GM18526 (cell line): ENCODE data around the gene NEDD4L.

Experiments used
- POLR2A ChIP-seq: IDR thresholded peaks from 3 replicates; pipeline ENCODE4 v1.6.1; 2011; ENCODE audit not compliant: insufficient read length; ENCODE audit errors: extremely low read depth

The NEDD4L gene

GRCh38 chr18:58162127-58162526 lies 118.1 kb downstream of the NEDD4L start:
- no peak for TF ChIP-seq POLR2A

GRCh38 chr18:58163004-58163590 lies 119.1 kb downstream of the NEDD4L start:
- no peak for TF ChIP-seq POLR2A

DNA sequence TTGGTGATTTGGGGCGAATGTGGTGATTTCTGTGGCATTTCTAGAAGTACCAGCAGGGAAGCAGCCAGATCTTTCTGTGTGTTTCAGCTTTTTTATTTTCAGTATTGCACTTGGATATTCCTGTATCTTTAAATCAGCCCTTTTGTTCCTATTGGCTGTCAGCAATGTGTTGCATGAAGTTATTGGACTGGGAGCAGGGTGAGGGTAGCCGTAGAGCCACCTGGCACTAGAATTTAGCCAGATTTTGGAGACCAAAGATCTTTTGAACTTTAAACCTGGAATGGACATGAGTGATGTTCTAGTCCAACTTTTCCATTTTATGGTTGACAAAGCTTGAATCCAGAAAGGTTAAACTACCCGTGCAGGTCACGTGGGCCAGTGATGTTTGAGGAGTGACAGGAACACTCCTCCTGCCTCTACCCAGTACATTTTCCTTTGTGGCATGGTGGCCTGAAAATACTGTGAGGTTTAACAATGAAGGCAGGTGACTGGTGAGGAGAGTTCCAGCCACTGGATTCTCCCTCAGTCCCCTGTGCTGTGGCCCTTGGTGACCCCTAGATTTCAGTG lies 122.3 kb downstream of the NEDD4L start:
- no peak for TF ChIP-seq POLR2A

GRCh38 chr18:58167073-58167472 lies 123.0 kb downstream of the NEDD4L start:
- TF ChIP-seq POLR2A, result no peak

DNA sequence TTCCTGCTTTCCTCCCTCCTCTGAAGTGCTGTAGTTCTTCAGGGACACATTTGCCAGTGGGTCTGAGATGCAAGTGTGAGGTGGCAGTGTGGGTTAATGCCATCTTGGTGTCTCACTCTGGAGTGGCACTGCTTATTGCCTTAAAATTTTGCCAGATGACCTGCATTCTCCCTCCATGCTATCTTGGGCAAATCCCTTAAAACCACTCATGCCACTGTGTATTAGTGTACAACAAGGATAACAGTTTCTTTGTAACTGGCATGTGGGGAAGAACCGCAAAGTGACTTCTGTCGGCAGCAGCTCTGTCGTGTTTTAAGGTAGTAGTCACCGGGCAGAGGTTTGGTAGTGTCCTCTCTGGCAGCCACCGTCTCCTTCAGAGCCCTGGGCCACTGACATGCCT lies 124.2 kb downstream of the NEDD4L start:
- no peak for TF ChIP-seq POLR2A

DNA sequence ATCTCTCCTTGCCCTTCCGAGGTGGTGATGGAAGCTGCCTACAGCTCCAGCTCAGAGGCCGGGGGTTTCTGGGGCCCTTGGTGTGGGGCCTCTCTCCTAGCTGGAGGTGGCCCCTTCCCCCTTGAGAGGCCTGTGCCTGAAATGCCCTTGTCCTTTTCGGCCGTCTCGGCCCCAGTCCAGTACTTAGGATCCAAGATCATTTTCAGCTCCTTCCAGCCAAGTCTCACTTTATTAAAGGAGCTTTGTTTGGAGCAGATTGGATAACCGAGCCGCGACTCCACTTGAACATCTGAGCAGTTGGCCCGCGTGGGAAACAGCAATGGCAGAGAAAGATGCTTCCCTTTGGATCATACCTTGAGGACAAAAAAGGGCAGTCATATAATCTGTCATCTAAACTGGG lies 125.0 kb downstream of the NEDD4L start:
- TF ChIP-seq POLR2A, result no peak

DNA sequence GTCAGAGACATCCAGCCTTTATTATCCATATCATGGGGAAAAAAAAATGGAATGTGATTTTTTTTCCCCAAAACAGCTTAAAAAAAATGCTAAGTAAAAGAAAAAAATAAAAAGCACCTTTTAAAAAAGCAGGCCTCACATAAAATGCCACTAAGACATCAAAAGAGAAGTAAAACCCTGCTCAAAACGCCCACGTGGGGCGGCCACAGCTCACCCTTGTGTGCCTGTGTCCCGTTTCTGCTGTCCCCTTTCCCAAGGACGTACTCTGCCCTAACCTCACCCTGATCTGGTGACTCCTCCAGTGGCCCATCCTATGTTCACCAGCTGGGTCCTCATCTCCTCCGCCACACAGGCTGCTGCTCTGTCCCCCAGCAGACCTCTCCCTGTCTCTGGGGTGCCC lies 125.4 kb downstream of the NEDD4L start:
- TF ChIP-seq POLR2A, result no peak

DNA sequence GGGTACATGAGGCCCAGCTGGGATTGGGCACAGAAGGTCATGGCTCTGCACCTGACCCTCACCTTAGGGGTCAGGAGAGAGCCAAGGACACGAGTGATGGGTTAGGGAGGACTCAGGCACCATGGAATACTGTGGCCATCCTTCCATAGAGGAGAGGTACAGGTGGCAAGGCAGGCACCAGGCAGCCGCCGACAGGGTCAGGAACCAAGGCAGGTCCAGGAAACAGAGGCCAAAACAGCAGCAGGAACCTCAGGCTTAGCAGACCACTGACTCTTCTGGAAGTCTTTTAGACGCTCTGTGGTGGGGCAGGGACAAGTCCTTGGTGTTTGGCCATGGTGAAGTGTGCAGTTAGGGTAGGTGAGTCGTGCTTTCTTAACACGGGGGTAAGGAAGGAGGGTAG lies 128.0 kb downstream of the NEDD4L start:
- no peak for TF ChIP-seq POLR2A

DNA sequence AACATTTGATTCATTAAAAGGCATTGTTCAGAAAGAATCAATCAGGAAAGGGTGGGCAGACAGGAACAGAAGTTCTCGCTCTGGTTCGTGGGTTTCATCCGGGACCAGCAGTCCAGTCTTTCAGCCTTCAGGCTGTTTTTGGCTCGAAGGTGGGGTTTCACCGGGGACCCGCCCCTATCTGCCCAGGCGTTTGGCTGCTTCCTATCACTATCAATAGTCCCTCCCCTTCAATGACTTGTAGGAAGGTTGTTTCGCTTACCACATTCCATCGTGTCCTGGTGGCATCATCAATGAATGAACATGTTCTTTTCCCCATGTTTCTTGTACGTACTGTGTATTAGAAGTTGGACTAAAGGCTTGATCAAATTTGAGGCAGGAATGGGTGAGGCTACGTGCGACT lies 130.3 kb downstream of the NEDD4L start:
- TF ChIP-seq POLR2A, result no peak

- TF ChIP-seq POLR2A, result no peak
Measured at GRCh38 chr18:58175122-58175785, 131.2 kb downstream of the NEDD4L start.

DNA sequence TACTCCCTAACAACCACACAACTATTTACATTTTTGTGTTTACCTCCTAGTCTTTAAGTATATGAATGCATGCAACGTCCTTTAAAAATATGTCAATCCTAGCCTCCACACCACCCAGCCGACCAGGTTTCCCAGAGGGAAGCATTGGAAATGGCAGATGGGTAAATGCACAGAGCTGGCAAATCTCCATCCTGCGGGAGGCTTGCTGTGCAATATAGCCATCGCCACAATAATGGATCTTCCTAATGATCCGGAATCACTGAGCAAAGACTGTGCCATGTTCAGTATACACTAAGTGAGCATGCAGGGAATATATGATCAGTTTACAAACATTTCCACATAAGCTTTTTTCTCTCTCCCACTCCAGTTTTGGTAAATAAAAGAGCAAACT lies 131.8 kb downstream of the NEDD4L start:
- TF ChIP-seq POLR2A, result no peak

DNA sequence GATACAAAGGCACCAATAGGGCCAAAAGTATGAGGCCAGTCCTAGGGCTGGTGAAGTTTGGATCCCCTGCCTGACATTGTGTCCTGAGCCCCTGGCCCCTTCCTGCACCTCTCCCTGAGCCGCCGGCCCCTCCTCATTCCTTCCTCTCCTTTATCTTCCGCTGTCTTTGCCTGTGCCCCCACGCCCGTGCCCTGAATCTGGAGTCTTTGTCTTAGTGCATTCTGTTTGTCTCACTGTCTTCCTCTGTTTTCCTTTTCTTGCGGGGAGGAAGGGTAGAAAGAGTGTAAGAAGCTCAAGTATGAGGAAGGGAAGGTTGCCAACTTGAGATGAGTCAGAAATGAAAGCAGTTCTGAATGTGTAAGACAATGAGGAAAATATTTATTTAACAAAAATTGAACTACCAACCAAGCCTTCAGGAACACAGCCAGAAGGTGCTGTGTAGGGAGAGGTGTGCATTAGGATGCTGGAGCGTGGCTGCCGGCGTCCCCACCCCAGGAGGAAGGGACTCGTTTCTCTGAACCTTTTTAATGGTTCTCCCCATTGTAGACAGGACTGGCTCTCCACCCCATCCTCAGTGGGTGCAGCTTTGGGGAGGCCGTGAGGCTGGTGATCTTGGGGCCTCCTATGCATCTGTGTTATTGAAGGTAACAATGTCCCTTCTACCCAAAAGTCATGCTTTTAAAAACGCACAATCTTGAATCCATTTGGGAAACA lies 133.1 kb downstream of the NEDD4L start:
- no peak for TF ChIP-seq POLR2A

DNA sequence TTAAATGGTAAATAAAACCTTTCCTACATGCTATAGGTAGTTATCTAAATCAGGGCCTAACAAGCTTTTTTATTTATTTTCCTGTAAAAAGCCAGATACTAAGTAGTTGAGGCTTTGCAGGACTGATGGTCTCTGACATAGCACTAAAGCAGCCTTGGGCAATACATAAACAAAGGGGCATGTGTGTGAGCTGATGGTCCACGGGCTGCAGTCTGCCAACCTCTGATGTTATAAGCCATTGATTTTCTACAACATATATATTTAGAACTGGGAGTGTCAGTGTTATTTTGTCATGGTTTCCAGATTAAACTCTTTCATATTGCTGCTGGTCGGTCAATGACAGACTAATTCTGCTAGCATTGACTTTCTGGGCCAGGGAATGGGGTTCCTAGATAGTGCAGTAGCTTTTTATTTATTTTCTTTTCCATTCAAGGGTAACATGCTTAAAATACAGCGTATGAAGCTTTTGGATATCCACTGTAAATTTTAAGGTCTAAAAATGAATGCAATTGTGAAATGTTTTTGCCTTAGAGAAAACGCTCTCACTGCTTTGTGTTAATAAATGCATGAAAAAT lies 134.0 kb downstream of the NEDD4L start:
- TF ChIP-seq POLR2A, result no peak

GRCh38 chr18:58178511-58178910 lies 134.5 kb downstream of the NEDD4L start:
- TF ChIP-seq POLR2A, result no peak

- no peak for TF ChIP-seq POLR2A
Measured at GRCh38 chr18:58180172-58180571, 136.1 kb downstream of the NEDD4L start.
